Endothelial cell of umbilical vein (primary cell): ENCODE measurements around the gene MLANA. TPM values are rescaled to one million over a fixed set of nuclear protein-coding genes. Genes with fewer than 3 reads are reported as not detected.

Source experiments
- Bru-seq: library from RNA; stranded (reverse); fragments of 400-500 nt; gene quantifications from one replicate; lab custom pipeline; 2021; lab: Mats Ljungman, UMichigan
- BruChase-seq, 2 experiments: library from RNA; stranded (reverse); fragments of 400-500 nt; gene quantifications; one replicate each; lab custom pipeline; 2021; lab: Mats Ljungman, UMichigan
- BruUV-seq: library from RNA; stranded (reverse); fragments of 400-500 nt; replicated peaks from 2 replicates; lab custom pipeline; 2021; lab: Mats Ljungman, UMichigan
- CTCF ChIA-PET: fragments of 300-600, 350-600 bp; sonication (Branson Sonifier 250); formaldehyde crosslinking; loops from one replicate; lab custom pipeline; 2021; ENCODE audit warnings: antibody characterized with exemption, inconsistent platforms; lab: Charles Lee
- POLR2A ChIA-PET: fragments of 300-600, 350-600 bp; sonication (Branson Sonifier 250); formaldehyde crosslinking; loops from one replicate; lab custom pipeline; 2021; ENCODE audit warnings: antibody characterized with exemption, inconsistent platforms; lab: Charles Lee
- DNase-seq: peaks from one replicate; pipeline ENCODE4 v3.0.0-alpha.2; 2011; ENCODE audit warnings: low read depth, low spot score
- FAIRE-seq: peaks from 2 replicates; lab custom pipeline; 2011; peaks lifted over from hg19 to GRCh38; lab: Jason Lieb, UNC
- H2AFZ ChIP-seq: 2 replicates; pipeline ENCODE4 v1.6.0; 2012; ENCODE audit warnings: low read depth, low read length, control low read depth, inconsistent platforms
- H3K27ac ChIP-seq: 2 replicates; pipeline ENCODE4 v1.5.1; 2011; ENCODE audit warnings: low read depth, mild to moderate bottlenecking, control low read depth, low read length, moderate library complexity; ENCODE audit not compliant: insufficient read depth
- H3K27me3 ChIP-seq, 2 experiments: 2 replicates each; pipeline versions ENCODE4 v1.6.0 to v1.6.1; 2011; ENCODE audit warnings: low read length in 2 of 2, mixed read lengths in 1 of 2; ENCODE audit not compliant: control insufficient read depth in 2 of 2, insufficient read depth in 2 of 2
- H3K36me3 ChIP-seq, 2 experiments: 2 replicates in 1 of 2; 3 replicates in 1 of 2; pipeline ENCODE4 v1.5.1; 2011; ENCODE audit warnings: low read length in 2 of 2, mild to moderate bottlenecking in 1 of 2, moderate library complexity in 1 of 2; ENCODE audit not compliant: control insufficient read depth in 2 of 2, insufficient read depth in 2 of 2; ENCODE audit errors: extremely low read depth in 1 of 2
- H3K4me1 ChIP-seq: 3 replicates; pipeline ENCODE4 v1.5.1; 2011; ENCODE audit warnings: mild to moderate bottlenecking, low read length; ENCODE audit not compliant: control insufficient read depth, insufficient read depth; ENCODE audit errors: extremely low read depth
- H3K4me2 ChIP-seq: 2 replicates; pipeline ENCODE4 v1.6.1; 2011; ENCODE audit warnings: low read length, control low read depth, mixed read lengths; ENCODE audit not compliant: insufficient read depth
- H3K4me3 ChIP-seq, 3 experiments: fragments of 200-600 bp in 1 of 3; sonication (generic), shearing (Covaris generic) in 1 of 3; replicated peaks in 1 of 3; 2 replicates each; pipeline ENCODE4 v1.5.1; 2011 to 2016; ENCODE audit warnings: control low read depth in 3 of 3, low read length in 3 of 3, mild to moderate bottlenecking in 2 of 3, inconsistent platforms in 1 of 3, low read depth in 1 of 3, moderate library complexity in 1 of 3; ENCODE audit not compliant: insufficient read depth in 1 of 3
- H3K79me2 ChIP-seq: 2 replicates; pipeline ENCODE4 v1.6.0; 2012; ENCODE audit warnings: low read length, inconsistent platforms; ENCODE audit not compliant: control insufficient read depth, insufficient read depth
- H3K9ac ChIP-seq: replicated peaks from 2 replicates; pipeline ENCODE3; 2011; ENCODE audit warnings: low read length, control low read depth; ENCODE audit not compliant: insufficient read depth; ENCODE audit errors: extremely low read depth
- H3K9me1 ChIP-seq: replicated peaks from 3 replicates; pipeline ENCODE4 v1.6.0; 2011; ENCODE audit warnings: mild to moderate bottlenecking, low read length; ENCODE audit not compliant: control insufficient read depth, insufficient read depth; ENCODE audit errors: extremely low read depth
- H3K9me3 ChIP-seq: replicated peaks from 2 replicates; pipeline ENCODE4 v1.5.1; 2012; ENCODE audit warnings: low read length, inconsistent platforms; ENCODE audit not compliant: control insufficient read depth, insufficient read depth
- H4K20me1 ChIP-seq: replicated peaks from 2 replicates; pipeline ENCODE3; 2011; ENCODE audit warnings: mild to moderate bottlenecking, low read length; ENCODE audit not compliant: control insufficient read depth, insufficient read depth; ENCODE audit errors: extremely low read depth
- CTCF ChIP-seq, 2 donors: IDR thresholded peaks; 1 replicate in 1 of 2; 2 replicates in 1 of 2; pipeline ENCODE4 v1.5.1; 2011; ENCODE audit warnings: low read length in 2 of 2, mild to moderate bottlenecking in 2 of 2, moderate library complexity in 2 of 2, control low read depth in 1 of 2, inconsistent platforms in 1 of 2, low read depth in 1 of 2; ENCODE audit not compliant: insufficient read depth in 1 of 2; ENCODE audit errors: extremely low read depth in 1 of 2
- EZH2 ChIP-seq: IDR thresholded peaks from 2 replicates; pipeline ENCODE4 v1.6.1; 2012; ENCODE audit warnings: borderline replicate concordance, low read depth, mild to moderate bottlenecking, moderate library complexity, low read length, inconsistent platforms; ENCODE audit not compliant: severe bottlenecking
- FOS ChIP-seq: IDR thresholded peaks from 2 replicates; pipeline ENCODE4 v1.6.1; 2011; ENCODE audit warnings: mild to moderate bottlenecking, low read length, moderate library complexity, borderline replicate concordance; ENCODE audit not compliant: insufficient read depth
- GATA2 ChIP-seq: IDR thresholded peaks from 2 replicates; pipeline ENCODE4 v1.7.0; 2011; ENCODE audit warnings: low read depth, mild to moderate bottlenecking, moderate library complexity, mixed read lengths, low read length; ENCODE audit not compliant: insufficient read length, insufficient read depth
- JUN ChIP-seq: IDR thresholded peaks from 2 replicates; pipeline ENCODE4 v1.6.1; 2011; ENCODE audit warnings: borderline replicate concordance, low read depth; ENCODE audit not compliant: insufficient read length, insufficient read depth
- MAX ChIP-seq: IDR thresholded peaks from 2 replicates; pipeline ENCODE4 v1.6.1; 2011; ENCODE audit not compliant: insufficient read depth, insufficient read length
- MYC ChIP-seq: IDR thresholded peaks from one replicate; pipeline ENCODE4 v1.6.1; 2011; ENCODE audit warnings: mild to moderate bottlenecking, low read depth, low read length
- POLR2A ChIP-seq: IDR thresholded peaks from 2 replicates; pipeline ENCODE4 v1.6.1; 2012; ENCODE audit warnings: low read depth, mild to moderate bottlenecking, control low read depth, low read length
- POLR2AphosphoS5 ChIP-seq: IDR thresholded peaks from 2 replicates; pipeline ENCODE4 v1.6.1; 2012; ENCODE audit warnings: low read depth, mild to moderate bottlenecking, control low read depth, low read length, moderate library complexity; ENCODE audit not compliant: insufficient read depth
- dilution Hi-C: fragments of 300-500 bp; cut with MboI; formaldehyde crosslinking; loops from one replicate; pipeline ENCODE4 v1.15.0; 2019; ENCODE audit warnings: low sequenced_read_pairs; ENCODE audit not compliant: extremely low pct_ligation_motif_present
- intact Hi-C: fragments of 100-400 bp; cut with micrococcal nuclease; formaldehyde crosslinking; loops from one replicate; pipeline ENCODE4 v1.10.0; 2022
- long read RNA-seq: library from polyadenylated mRNA; stranded (forward); transcript quantifications from one replicate; pipeline ENCODE4 v2.0.0, GENCODE V29; 2021
- polyA minus RNA-seq, 3 experiments: library from RNA; depleted of rRNA, polyadenylated mRNA; stranded (reverse); fragments of >200 nt; gene quantifications; 1 replicate in 1 of 3; 2 replicates in 2 of 3; pipeline ENCODE4 v1.2.3, GENCODE V29; 2011
- polyA plus RNA-seq, 4 experiments: library from polyadenylated mRNA; depleted of rRNA in 3 of 4; stranded (reverse) in 3 of 4; unstranded in 1 of 4; fragments of >200 nt; gene quantifications; 2 replicates each; pipeline versions ENCODE4 v1.2.1 to v1.2.3, GENCODE V29; 2011 to 2012; ENCODE audit warnings: missing spikeins in 1 of 4
- total RNA-seq: library from RNA; stranded (reverse); gene quantifications from 2 replicates; pipeline ENCODE4 v1.2.3, GENCODE V29; 2021

MLANA gene
- total RNA-seq, result not detected in 2 replicates
- polyA plus RNA-seq, result not detected in 2 replicates
- not detected in 2 replicates for polyA plus RNA-seq (2011; cell fraction: cytosol; rRNA removed)
- not detected in 2 replicates for polyA plus RNA-seq (2011; cell fraction: nucleus; rRNA removed)
- 0.34 and 0.50 TPM in 2 replicates for polyA plus RNA-seq (2012)
- polyA minus RNA-seq, result not detected in 2 replicates
- polyA minus RNA-seq (2011; cell fraction: cytosol; rRNA and poly(A)+ RNA removed), result not detected
- polyA minus RNA-seq (2011; cell fraction: nucleus; rRNA and poly(A)+ RNA removed), result not detected in 2 replicates
- Bru-seq, nascent RNA, result not detected
- not detected for BruChase-seq, experiment 1, labeled RNA remaining after a 6-hour chase
- BruChase-seq, experiment 2, labeled RNA remaining after a 2-hour chase, result not detected
- long read RNA-seq, partial matches to known transcripts, result 0 of 1 reads
- long read RNA-seq, other reads (novel, unspliced or antisense), result 1 of 1 reads

- Histone ChIP-seq H3K9me1 (no peaks in the 10 kb centered on the region), H3K27ac (no peak within 1 kb of the TSS), H3K79me2 (no peaks in the 10 kb centered on the region), H3K4me1 (no peaks in the 10 kb centered on the region), H3K9me3 (no peaks in the 10 kb centered on the region), H4K20me1 (no peaks in the 10 kb centered on the region), H3K27me3 (peaks cover 3 to 4% of the 10 kb centered on the region in 2 experiments), H3K9ac (no peak within 1 kb of the TSS), H3K4me3 (no peak within 1 kb of the TSS), H2AFZ (no peak within 1 kb of the TSS), H3K4me2 (no peak within 1 kb of the TSS), H3K36me3 (no peaks in the 10 kb centered on the region)
- dilution Hi-C loops, result no loop called here
- BruUV-seq, result no TSS peak
- ChIA-PET CTCF (interaction anchor here (7.0 kb wide), 1 partner anchor 163 kb away, joined by 192 read pairs; no protein-coding TSS in a partner anchor), POLR2A (no interaction called here)
- DNase-seq (no peak), FAIRE-seq (no peak)
- TF ChIP-seq CTCF (IDR thresholded peaks at IDR 0.05; ENCODE audit: extremely low read depth in 1 of 2, insufficient read depth in 1 of 2, low read depth in 1 of 2, low read length in 2 of 2) (no peak), POLR2AphosphoS5 (no peak), EZH2 (no peak), POLR2A (no peak), FOS (no peak), MAX (no peak), JUN (no peak), GATA2 (no peak), MYC (no peak)
- intact Hi-C loops, result no loop called here
Measured at GRCh38 chr9:5890641-5891040, at the start of gene MLANA. Gene MLANA (plus strand): TSS chr9:5890889. CDS start chr9:5892475, 1,586 bp downstream.
